LoVo (cell line): ENCODE measurements around the gene ANKRD66.

Experiments
- DNase-seq: peaks from one replicate; pipeline ENCODE4 v3.0.0-alpha.2; 2016; ENCODE audit warnings: low spot score

The ANKRD66 gene

DNA sequence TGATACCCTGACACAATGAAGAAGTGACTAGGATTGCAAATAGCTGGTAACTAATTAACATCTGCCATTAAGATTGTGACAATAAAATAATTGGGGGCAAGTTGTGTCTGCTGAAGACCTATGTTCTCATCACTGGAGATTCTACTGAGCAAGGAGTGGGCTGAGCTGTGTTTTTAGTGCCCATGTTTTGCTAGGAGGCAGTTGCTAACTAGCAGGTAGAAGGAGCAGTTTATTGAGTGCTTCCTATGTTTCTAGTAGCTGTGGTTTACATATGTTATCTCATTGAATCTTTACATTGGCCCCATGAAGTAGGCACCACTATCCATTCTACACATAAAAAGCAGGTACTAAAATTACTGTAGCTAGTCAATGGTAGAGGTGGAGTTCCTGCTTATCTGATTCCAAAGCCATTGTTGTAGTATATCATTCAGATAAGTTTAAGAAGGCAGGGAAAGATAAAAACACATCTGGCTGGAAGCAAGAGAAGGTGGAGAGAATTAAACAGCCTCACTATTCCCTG, 43.7 kb downstream of the ANKRD66 start:
- DNase-seq = peak; percentile 39

DNA sequence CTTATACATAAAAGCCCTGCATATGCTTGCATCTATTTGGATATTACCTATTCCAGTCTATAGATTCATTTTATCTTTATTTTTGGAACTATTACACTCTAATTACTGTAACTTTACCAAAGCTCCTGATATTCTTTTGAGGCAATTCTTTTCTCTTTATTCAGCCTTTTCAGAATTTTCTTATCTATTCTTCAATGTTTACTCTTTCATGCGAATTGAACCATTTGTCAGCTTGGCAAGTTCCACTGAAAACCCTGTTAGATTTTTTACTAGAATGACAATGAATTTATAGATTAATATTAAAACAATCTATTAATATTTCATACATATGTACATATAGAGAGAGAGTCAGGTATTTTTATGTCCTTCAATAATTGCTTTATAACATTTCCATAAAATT, 45.9 kb downstream of the ANKRD66 start:
- no peak for DNase-seq

DNA sequence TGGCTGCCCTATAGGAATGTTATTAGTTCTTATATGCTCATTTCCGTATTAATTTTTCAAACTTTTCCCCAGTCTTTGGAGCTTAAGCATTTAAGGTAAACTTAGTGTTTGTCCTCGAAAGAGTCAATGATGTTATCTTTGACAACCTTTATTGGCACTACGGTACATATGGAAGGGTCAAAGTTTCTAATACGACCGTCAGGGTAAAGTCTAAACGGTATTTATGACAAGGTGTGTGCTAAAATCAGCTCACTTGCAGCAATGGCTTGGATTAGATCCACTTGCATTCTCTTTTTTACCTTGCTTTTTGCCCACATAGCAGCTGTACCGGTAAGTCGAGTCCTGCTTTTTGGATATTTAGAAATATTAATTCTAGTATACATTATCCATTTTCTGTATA, 46.4 kb downstream of the ANKRD66 start, which contains the start of gene MEP1A:
Gene MEP1A, plus strand, starts transcription at position 252 of the 400 bp plus-strand sequence. Its CDS starts 10 bp downstream, at position 262.
- peak; percentile 32 for DNase-seq

DNA sequence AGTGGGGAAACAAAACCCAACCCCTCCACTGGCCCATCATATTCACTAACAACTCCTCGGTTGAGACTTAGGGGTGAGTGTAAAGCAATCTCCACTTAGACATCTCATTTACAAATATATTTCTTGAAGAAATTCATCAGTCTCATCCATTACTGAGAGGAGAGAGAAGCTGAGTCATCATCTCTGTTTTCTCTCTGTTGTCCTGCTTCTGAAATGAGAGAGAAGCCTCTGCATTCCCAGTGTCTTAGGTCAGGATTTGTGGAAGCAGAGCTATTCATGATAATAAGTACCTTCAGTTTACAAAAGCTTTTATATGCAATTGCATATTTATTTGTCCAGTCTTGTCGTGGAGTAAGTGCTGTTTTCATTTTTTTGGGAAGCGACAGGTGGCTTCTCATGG, 47.3 kb downstream of the ANKRD66 start:
- no peak for DNase-seq

DNA sequence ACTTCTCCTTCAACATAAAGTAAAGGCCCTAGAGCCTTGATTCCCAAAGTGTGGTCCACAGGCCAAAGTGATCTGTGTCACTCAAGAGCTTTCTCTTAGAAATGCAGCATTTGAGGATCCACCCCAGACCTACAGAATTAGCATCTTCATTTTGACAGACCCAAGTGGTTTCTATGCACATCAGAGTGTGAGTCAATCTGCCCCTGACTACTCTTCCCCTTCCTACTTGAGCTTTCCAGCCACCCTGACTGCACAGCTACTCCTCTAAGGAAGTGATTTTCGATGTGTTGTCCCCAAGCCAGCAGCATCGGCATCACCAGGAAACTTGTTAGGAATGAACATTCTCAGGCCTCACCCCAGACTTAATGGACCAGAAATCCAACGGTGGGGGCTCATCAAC, 49.1 kb downstream of the ANKRD66 start:
- no peak for DNase-seq

DNA sequence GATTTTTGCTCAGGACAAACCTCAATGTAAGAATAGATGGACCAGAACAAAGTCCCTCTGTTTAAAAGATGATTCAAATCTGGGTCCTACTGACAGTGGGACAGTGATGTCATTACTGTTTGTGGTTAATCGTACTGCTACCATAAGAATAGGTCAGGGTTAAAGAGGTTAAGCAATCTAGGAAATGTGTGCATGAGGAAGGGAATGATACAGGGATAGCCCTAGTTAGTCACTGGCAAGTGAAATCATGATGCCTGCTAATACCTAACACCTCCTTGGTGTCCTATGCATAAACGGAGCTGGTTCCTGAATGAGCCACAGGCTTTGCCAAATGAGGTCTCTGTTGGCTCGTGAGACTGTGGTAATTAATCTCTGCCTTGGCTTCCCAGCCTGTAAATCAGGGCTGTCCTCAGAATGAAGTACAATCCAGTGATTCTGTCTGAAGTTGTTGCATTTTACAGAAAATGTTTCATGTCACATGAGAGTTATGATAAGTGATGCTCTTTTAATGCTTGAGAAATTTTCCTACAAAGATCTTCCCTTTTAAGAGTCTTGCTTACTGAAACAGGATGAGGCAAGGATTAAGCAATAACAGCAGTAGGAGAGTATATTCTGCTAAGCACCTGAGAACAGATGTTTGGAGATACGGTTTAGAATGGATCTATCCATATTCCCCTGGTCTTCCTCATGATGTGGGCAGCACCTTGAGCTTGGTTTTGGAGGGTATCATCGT, 50.3 kb downstream of the ANKRD66 start:
- DNase-seq = no peak

DNA sequence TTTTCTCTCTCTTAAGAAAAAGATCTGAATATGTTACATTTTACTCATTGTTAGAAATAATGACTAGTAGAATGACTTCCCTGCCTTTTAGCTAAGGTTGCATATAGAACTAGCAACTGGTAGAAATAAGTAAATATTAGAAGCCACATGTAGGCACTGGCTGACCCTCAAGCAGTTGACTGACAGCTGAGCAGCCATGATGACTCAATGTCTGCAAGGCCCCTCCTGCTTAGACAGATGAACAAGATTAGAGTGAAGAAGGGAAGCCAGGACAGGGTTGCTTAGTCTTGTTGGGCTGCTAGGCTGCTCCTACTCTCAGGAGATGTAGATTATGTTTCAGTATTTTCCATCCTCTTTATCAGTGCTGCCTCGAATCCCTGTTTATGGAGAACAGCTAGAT, 52.9 kb downstream of the ANKRD66 start:
- DNase-seq = no peak

DNA sequence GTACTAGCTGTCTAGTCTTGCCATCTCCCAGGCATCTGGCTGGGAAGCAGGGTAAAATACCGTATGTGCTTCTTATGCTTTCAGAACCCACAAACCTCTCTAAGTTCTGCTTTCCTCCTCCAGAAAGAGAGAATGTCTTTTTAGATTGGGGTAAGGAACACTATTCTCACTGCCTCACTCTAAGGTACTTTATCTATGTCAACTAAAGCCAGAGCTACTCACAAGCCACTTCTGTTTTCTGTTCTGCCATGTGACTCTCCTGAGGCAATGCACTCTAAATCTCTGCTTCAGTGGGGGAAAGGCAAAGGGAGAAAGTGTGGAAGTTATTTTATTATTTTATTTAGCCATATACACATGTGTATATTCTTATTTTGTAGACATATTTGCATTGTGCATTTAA, 62.1 kb downstream of the ANKRD66 start:
- DNase-seq = no peak
